CD4-positive, alpha-beta T cell treated with Interleukin-4 for 4 hours (primary cell): Measurements from ENCODE around the gene PCID2.

Source experiments
- DNase-seq: peaks from one replicate; pipeline ENCODE4 v3.0.0-alpha.2; 2020

PCID2 gene

DNA sequence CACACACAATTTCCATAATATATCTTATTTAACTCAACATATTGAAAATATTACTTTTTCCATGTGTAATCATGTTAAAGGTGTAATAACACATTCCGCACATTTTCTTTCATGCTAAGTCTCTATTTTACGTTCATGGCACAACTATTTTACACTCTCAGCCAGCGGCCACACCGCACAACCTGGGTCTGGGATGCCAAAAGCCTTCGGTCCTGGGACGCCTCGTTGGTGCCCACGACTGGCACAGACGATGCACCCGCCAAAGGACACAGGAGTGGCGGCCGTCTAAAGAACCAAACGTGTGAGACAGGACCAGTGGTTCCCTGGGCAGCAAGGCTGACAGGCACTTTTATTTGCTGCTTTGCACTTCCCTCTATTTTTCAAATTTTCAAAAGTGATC lies 60.1 kb downstream of the PCID2 start:
- DNase-seq: no peak

DNA sequence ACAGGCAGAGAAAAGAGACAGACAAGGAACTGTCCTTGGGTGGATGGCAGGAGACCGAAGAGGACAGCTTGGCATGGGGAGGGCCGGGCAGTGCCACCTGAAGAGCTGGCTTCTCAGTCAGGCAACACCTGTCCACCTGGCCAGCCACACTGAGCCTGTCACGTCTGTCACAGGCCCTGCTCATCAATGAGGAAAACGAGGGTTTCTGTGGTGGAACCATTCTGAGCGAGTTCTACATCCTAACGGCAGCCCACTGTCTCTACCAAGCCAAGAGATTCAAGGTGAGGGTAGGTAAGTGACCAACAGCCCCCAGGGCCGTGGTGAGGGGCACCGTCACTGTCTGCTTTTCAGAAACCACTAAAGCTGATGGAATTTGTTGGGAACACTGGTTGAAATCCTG lies 61.3 kb downstream of the PCID2 start:
- no peak for DNase-seq

DNA sequence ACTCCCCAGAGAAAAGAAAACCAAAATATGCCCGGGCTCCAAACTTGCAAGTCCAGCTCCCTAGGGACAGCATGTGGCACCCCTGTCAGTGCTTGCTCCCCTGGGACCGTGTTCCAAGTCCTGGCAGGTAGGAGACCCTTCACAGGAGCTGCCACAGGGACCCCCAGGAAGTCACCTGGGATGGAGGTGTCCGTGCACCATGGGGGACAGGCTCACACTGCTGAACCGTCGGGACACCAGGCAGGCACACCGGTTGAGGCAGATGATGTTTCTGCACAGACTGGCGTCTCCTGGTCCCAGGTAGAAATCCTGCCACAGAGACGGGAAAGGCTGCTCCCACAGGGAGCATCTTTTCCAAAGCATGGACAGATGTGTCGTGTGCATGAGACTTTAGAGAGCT lies 61.7 kb downstream of the PCID2 start:
- DNase-seq: no peak

DNA sequence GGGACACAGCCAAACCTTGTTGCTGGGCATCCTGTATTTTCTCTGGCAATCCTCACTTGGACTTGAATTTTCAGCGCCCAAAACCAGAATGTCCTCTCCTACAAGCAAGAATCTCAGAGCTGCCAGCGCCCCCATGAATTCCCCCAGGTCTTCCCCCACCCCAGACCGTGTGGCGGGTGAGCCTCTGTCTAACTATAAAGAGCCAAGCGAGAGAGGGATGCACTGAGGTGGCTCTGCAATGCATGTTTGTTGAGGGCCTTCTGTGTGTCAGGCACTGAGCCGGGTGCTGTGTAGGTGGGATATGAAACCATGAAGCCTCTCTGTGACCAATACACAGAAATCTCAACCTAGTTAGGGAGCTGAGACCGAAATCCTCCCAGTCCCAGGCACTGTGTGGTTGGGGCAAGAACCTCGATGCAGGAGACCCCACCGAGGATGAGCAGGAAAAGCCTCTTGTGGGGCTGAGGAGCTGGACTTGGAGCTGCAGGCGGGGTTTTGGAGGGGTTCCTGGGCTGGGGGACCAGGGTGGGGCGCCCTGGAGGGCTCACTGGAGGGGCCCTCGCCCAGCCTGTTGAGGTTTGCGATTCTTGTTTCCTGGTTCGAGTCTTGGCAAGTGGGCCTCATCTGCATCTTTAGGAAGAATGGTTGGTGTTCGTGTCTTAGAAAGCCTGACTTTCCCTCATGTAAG lies 62.4 kb downstream of the PCID2 start:
- no peak for DNase-seq

DNA sequence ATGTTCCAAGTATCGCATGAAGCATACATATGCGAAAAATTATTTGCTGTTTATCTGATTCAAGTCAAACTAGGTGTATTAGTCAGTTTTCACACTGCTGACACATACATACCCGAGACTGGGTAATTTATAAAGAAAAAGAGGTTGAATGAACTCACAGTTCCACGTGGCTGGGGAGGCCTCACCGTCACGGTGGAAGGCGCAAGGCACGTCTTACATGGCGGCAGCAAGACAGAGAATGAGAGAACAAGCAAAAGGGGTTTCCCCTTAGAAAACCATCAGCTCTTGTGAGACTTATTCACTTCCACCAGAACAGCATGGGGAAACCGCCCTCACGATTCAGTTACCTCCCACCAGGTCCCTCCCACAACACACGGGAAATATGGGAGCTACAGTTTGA lies 63.0 kb downstream of the PCID2 start:
- DNase-seq: no peak

DNA sequence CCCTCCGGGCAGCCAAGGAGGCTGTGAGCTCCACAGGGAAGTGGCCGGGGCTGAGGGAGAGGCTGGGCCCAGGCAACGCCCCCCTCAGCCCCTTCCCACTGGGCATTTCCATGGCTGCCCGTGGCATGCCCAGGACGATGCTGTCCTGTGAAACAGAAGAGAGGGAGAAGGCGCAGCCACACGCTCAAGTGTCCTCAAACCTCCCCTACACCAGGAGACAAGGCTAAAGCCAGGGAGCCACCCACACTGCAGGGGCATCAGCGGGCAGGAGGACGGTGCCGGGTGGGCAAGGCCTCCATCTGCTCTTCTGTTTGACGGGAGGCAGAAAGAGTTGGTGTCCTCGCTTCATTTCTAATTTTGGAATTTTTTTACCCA lies 64.2 kb downstream of the PCID2 start:
- DNase-seq: no peak

DNA sequence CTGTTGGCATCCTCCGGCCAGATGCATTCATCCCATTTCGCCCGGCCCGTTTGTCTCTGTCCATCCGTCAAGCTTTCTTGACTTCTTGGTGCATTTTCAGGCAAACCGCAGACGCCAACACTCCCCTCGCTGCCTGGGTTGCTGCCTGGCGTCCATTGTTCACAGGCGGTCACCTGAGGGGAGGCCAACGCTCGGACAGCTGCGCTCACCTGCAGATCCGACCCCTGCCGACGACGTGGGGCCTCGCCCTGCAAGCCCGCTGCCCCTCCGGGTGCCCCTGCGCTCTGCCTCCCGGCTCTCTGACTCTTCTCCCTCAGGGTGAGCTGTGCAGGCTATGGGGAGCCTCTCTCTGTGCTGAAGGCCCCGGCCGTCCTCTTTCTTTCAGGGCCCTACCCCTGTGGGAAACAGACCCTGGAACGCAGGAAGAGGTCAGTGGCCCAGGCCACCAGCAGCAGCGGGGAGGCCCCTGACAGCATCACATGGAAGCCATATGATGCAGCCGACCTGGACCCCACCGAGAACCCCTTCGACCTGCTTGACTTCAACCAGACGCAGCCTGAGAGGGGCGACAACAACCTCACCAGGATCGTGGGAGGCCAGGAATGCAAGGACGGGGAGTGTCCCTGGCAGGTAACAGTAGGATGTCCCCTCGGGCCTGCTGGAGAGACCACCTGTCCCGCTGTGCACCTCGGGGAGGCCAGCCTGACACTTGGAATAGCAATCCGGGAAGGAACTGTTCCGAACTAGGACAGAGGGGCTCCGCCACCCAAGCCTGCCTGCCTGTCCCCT lies 64.8 kb downstream of the PCID2 start:
- DNase-seq: no peak

DNA sequence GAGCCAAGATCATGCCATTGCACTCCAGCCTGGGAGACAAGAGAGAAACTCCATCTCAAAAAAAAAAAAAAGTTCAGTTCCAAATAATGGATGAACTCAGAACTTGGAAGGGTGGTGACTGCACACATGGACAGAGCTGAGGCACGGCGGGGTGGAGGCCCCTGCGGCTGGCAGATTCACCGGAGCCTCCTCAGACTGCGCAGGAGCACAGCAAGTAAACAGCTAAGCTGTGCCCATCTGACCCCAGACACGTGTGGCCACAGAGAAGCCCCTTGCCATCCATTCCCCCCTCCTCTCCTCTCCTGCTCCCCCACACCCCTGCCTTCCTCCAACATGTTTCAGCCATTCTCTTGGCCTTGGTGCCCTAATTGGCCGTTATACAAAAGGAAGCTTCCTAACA lies 65.6 kb downstream of the PCID2 start:
- no peak for DNase-seq

DNA sequence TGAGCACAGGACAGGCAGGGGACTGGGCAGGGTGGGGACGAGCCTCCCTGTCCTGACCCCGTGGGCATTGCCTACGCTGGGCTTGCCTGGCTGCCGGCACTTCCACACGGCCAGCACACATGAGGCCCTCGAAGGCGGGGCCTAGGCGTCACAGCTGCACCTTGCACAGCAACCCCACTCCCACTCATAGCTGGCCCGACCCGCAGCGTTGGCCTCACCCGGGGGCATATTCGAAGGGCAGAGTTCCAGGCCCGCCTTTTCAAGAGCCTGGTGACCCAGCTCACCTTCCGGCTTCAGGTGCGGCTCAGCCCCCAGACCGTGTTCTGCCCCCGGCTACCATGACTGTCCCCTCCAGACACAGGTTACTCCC lies 66.9 kb downstream of the PCID2 start:
- DNase-seq: no peak

DNA sequence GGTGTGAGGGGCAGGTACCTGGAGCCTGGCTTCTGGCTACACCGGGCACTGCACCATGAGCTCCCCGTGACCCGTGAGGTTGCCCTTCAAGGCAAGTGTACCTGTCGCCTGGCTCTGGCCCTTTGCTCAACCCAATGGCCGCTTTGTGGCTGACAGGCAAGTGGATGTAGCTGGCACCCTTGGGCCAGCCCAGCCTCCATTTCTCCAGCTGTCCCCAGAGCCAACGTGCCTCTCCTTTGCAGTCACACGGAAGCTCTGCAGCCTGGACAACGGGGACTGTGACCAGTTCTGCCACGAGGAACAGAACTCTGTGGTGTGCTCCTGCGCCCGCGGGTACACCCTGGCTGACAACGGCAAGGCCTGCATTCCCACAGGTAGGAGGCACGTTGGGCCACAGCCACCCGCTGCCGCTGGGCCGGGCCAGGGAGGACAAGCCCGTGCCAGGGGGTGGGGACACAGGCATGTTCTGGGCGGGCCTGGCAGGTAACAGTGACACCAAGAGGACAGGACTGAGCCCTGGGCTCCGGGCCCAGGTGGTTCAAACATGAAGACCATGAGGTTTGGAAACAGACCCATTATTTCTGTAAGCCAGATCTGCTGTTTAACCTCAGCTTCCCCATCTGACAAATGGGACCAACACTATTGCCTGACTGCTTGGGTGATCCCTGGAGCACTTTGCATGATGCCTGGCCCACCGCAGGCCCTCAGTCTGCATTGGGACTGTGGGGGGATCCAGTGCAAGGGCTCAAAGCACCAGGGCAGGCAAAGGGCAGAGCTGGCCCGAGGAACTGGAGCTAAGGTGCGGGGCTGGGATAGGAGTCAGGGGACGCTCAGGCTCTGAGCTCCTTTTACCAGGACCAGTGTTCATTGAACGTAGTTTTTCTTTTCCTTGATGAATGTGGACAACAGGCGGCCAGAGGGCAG lies 67.5 kb downstream of the PCID2 start:
- DNase-seq: no peak

DNA sequence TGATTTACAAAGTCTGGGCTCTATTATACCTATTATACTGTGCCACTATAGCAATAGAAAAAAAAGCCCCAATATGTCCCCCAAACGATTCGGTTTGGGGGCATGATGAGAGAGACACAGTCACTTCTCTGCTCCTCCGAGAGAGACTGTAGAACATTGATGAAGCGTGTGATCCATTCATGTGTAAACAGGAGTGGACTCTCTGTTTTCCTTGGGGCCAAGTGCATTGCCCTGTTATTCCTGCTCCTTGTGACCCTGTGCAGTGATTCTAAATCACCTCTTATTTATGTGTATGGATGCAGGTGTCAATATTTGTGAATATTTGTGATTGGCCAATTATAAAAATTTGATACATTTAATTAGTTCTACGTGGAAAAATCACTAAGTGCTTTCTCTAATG lies 68.9 kb downstream of the PCID2 start:
- no peak for DNase-seq

DNA sequence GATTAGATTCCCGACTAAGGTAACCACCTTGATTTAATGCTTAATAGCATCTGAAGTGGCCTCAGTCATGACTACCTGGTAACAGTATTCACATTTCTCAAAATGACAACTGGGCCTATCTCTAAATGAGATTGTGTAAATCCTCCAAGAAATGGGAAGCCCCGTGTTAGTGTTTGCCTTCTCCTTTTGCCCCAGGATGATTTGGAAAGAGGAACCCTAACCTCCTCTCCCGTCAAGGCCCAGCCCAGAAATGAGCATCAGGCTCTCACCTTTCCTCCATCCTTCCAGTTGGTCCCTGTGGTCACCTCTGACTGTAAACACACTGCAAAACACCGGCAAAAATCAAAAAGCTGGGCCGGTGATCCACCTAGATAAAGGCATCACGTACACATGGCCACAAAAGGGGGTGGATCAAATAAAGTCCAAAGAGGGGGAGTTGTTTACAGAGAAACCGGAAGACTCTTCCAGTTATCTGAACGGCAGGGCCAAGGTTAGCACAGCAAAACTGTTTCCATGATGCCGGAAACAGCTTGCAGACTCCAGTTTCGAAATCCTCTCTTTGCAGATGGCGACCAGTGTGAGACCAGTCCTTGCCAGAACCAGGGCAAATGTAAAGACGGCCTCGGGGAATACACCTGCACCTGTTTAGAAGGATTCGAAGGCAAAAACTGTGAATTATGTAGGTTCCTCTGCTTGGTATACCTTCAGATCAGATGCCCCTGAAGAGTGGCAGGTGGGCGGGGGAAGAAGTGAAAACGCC lies 69.5 kb downstream of the PCID2 start:
- DNase-seq: no peak

DNA sequence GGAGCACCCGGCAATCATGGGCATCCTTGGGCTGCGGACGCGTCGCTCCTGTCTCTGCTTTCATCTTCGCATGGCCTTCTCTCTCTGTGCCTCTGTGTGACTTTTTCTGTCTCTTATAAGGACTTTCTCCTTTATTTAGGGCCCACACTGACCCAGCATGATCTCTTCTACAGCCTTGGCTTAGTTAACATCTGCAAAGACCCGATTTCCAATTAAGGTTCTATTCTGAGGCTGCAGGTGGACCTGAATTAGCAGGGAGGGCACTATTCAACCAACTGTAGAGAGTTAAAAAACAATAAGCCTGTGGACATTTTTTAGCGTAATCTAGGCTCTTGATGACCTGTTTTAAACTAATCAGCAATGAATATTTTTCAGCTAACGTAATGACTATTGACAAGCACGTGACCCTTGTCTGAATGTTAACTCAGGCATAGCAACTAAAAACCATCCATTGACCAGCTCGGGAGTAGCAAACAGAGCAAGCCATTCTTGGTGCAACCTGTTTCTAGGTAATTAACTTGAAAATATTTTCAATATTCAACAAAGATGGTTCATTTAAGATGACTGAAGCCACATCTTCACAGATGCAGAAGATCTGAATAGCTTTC lies 70.7 kb downstream of the PCID2 start:
- no peak for DNase-seq

DNA sequence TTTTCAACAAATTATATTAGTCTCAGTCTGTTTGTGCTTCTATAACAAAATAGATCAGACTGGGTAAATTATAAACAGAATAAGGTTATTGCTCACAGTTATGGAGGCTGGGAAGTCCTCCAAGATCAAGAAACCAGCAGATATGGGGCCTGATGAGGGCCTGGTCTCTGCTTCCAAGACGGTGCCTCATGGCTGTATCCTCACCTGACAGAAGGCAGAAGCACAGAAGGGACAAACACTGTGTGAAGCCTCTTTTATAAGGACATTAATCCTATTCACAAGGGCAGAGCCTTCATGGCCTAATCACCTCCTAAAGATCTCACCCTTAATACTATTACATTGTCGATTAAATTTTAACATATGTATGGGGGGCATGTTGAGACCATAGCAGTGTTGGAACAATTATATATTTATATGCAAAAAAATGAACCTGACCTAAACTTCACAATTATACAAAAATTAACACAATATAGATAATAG lies 73.1 kb downstream of the PCID2 start:
- no peak for DNase-seq

DNA sequence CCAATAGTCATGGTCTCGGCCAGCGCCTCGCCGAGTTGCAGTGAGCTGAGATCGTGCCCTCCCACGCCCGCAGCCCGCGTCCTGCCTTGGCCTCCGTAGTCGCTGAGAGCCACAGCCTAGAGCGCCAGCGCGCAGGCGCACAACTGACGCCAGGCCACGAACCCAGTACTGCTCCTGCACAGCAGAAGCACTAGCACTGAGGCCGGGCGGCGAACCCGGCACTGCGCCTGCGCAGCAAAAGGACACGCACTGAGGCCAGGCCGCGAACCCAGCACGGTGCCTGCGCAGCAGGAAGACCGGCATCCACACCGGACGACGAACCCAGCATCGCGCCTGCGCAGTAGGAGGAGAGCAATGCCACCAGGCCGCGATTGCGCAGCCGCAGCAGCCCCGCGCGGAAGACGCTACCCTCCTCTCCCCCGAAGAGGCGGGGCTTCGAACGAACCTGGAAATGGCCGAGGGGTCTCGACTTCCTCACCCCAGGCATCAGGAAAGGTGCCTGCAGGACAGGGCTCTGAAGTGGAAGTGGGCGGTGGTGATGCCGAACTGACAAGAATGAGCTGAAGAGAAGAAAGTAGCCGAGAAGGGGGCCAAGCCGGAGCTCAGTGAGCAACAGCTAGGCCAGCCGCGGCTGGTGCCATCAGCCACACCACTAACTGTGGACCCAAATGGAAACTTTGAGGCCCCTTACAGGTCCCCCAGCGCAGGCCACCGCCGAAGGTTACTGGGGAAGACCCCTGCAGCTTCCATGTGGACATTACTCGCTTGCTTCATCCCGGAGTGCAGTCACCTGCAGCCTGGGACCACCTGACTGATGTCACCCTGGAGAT lies 78.3 kb downstream of the PCID2 start:
- peak; percentile 21 for DNase-seq

DNA sequence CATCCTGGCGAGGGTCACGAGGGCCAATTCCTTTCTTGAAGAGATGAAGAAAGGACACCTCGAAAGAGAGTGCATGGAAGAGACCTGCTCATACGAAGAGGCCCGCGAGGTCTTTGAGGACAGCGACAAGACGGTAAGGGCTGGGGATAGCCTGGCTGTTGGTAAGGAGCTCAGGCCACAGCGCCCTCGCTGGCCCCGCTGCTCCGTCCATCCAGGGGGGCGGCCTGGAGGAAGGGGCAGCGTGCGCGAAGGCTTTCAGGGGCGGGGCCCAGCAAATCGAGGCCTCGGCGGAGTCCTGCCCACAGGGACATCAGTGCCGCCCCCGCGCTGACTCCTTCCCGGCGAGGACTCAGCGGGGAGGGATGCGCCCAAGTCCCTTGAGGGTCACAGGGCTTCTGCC lies 79.0 kb downstream of the PCID2 start:
- no peak for DNase-seq
